ENCODE results near the gene FNDC11.

FNDC11 gene

GRCh38 chr20:63540417-63541186 lies 13.4 kb upstream of the FNDC11 start:
- DNase-seq: no peak

- no peak for DNase-seq
Observed at GRCh38 chr20:63541371-63541770, 12.6 kb upstream of the FNDC11 start.

- no peak for DNase-seq
Observed at GRCh38 chr20:63542031-63542559, 11.9 kb upstream of the FNDC11 start.

- no peak for DNase-seq
Observed at GRCh38 chr20:63542696-63543095, 11.3 kb upstream of the FNDC11 start.

- DNase-seq: no peak
Observed at GRCh38 chr20:63543131-63543530, 10.8 kb upstream of the FNDC11 start.

GRCh38 chr20:63543733-63544132 lies 10.2 kb upstream of the FNDC11 start:
- no peak for DNase-seq

- DNase-seq: no peak
Observed at GRCh38 chr20:63544241-63544957, 9.6 kb upstream of the FNDC11 start.

GRCh38 chr20:63544958-63545516 lies 8.9 kb upstream of the FNDC11 start:
- no peak for DNase-seq

GRCh38 chr20:63545814-63546213 lies 8.1 kb upstream of the FNDC11 start:
- DNase-seq: no peak

GRCh38 chr20:63546256-63546955 lies 7.6 kb upstream of the FNDC11 start:
- no peak for DNase-seq

- DNase-seq: no peak
Observed at GRCh38 chr20:63546956-63547724, 6.8 kb upstream of the FNDC11 start.

- DNase-seq: no peak
Observed at GRCh38 chr20:63547725-63548480, 6.1 kb upstream of the FNDC11 start, which contains the start of gene SRMS. SRMS (minus strand) TSS chr20:63547749; CDS start chr20:63547463, 286 bp downstream.

- no peak for DNase-seq
Observed at GRCh38 chr20:63548542-63548941, 5.4 kb upstream of the FNDC11 start.

- DNase-seq: no peak
Observed at GRCh38 chr20:63549019-63549418, 4.9 kb upstream of the FNDC11 start.

- no peak for DNase-seq
Observed at GRCh38 chr20:63549679-63550282, 4.2 kb upstream of the FNDC11 start.

- no peak for DNase-seq
Observed at GRCh38 chr20:63551068-63551467, 2.9 kb upstream of the FNDC11 start.

- DNase-seq: peak; percentile 24
Observed at GRCh38 chr20:63552481-63553249, 1.3 kb upstream of the FNDC11 start.

GRCh38 chr20:63553251-63553932 lies 567 bp upstream of the FNDC11 start:
- DNase-seq: peak; percentile 82
